HEK293T (cell line): Measurements from ENCODE around the gene LRMDA.

Experiments used
- ARNT ChIP-seq: fragments of 450-650 bp; IDR thresholded peaks from 2 replicates; pipeline ENCODE4 v1.6.1; 2017; ENCODE audit warnings: mild to moderate bottlenecking
- BHLHE40 ChIP-seq: fragments of 450-650 bp; IDR thresholded peaks from 2 replicates; pipeline ENCODE4 v1.6.1; 2016; ENCODE audit warnings: mild to moderate bottlenecking, moderate library complexity, borderline replicate concordance
- CTBP1 ChIP-seq: fragments of 450-650 bp; IDR thresholded peaks from 2 replicates; pipeline ENCODE4 v1.6.1; 2016; ENCODE audit warnings: borderline replicate concordance
- ELF4 ChIP-seq: fragments of 450-650 bp; IDR thresholded peaks from 2 replicates; pipeline ENCODE4 v1.6.1; 2017; ENCODE audit warnings: antibody characterized with exemption
- FOXA1 ChIP-seq: fragments of 450-650 bp; IDR thresholded peaks from 2 replicates; pipeline ENCODE4 v1.6.1; 2016; ENCODE audit warnings: mild to moderate bottlenecking
- FOXK2 ChIP-seq: fragments of 450-650 bp; IDR thresholded peaks from 2 replicates; pipeline ENCODE4 v1.6.1; 2016; ENCODE audit warnings: mild to moderate bottlenecking
- FOXM1 ChIP-seq: fragments of 450-650 bp; IDR thresholded peaks from 2 replicates; pipeline ENCODE4 v1.6.1; 2017; ENCODE audit warnings: mild to moderate bottlenecking, borderline replicate concordance
- HDGF ChIP-seq: fragments of 450-650 bp; IDR thresholded peaks from 2 replicates; pipeline ENCODE4 v1.6.1; 2017; ENCODE audit warnings: antibody characterized with exemption, borderline replicate concordance
- SP1 ChIP-seq: fragments of 450-650 bp; IDR thresholded peaks from 2 replicates; pipeline ENCODE4 v1.6.1; 2017
- SUZ12 ChIP-seq: fragments of 450-650 bp; IDR thresholded peaks from 2 replicates; pipeline ENCODE4 v1.6.1; 2016; ENCODE audit warnings: mild to moderate bottlenecking
- TARDBP ChIP-seq: fragments of 450-650 bp; IDR thresholded peaks from 2 replicates; pipeline ENCODE4 v1.6.1; 2016
- ZNF384 ChIP-seq: fragments of 450-650 bp; IDR thresholded peaks from 2 replicates; pipeline ENCODE4 v1.6.1; 2016
- TF ChIP-seq, protein P1 (sequence below): fragments of 450-650 bp; IDR thresholded peaks from 2 replicates; pipeline ENCODE4 v1.6.1; 2016

GRCh38 chr10:76549171-76549570, 1117.7 kb downstream of the LRMDA start:
- TF ChIP-seq TARDBP (no peak), CTBP1 (no peak), ELF4 (no peak), SUZ12 (no peak), FOXK2 (no peak), ZNF384 (no peak), FOXM1 (no peak), FOXA1 (no peak), SP1 (no peak), BHLHE40 (no peak), ARNT (no peak), HDGF (no peak)
- TF ChIP-seq, protein P1, sequence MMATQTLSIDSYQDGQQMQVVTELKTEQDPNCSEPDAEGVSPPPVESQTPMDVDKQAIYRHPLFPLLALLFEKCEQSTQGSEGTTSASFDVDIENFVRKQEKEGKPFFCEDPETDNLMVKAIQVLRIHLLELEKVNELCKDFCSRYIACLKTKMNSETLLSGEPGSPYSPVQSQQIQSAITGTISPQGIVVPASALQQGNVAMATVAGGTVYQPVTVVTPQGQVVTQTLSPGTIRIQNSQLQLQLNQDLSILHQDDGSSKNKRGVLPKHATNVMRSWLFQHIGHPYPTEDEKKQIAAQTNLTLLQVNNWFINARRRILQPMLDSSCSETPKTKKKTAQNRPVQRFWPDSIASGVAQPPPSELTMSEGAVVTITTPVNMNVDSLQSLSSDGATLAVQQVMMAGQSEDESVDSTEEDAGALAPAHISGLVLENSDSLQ = no peak
